CD14-positive monocyte (primary cell): ENCODE measurements around the gene FSD2. TPM values are rescaled to one million over a fixed set of nuclear protein-coding genes. Genes with fewer than 3 reads are reported as not detected.

ENCODE experiments used
- DNase-seq, 3 donors: peaks; one replicate each; pipeline ENCODE4 v3.0.0-alpha.2; 2011 to 2022
- H2AFZ ChIP-seq: 2 replicates; pipeline ENCODE4 v1.6.0; 2012; ENCODE audit warnings: mild to moderate bottlenecking, low read depth, low read length, inconsistent platforms; ENCODE audit not compliant: insufficient read depth, poor library complexity, severe bottlenecking
- H3K27ac ChIP-seq, 2 donors: 1 replicate in 1 of 2; 2 replicates in 1 of 2; pipeline ENCODE4 v1.5.1; 2012 to 2013; ENCODE audit warnings: low read length in 2 of 2, control low read depth in 1 of 2, inconsistent platforms in 1 of 2, low read depth in 1 of 2, mild to moderate bottlenecking in 1 of 2
- H3K27me3 ChIP-seq, 2 donors: one replicate each; pipeline versions ENCODE4 v1.6.0 to v1.6.1; 2011 to 2013; ENCODE audit warnings: low read length in 2 of 2; ENCODE audit not compliant: control insufficient read depth in 2 of 2, insufficient read depth in 2 of 2
- H3K36me3 ChIP-seq, 2 donors: replicated peaks in 1 of 2; 1 replicate in 1 of 2; 2 replicates in 1 of 2; pipeline versions ENCODE4 v1.5.1 to v1.6.1; 2012 to 2013; ENCODE audit warnings: low read length in 2 of 2, control low read depth in 1 of 2, inconsistent platforms in 1 of 2, mild to moderate bottlenecking in 1 of 2; ENCODE audit not compliant: insufficient read depth in 2 of 2, control insufficient read depth in 1 of 2
- H3K4me1 ChIP-seq, 2 donors: 1 replicate in 1 of 2; 2 replicates in 1 of 2; pipeline versions ENCODE4 v1.5.1 to v1.6.1; 2012 to 2013; ENCODE audit warnings: low read length in 2 of 2, control low read depth in 1 of 2, inconsistent platforms in 1 of 2, mild to moderate bottlenecking in 1 of 2, moderate library complexity in 1 of 2; ENCODE audit not compliant: insufficient read depth in 2 of 2, control insufficient read depth in 1 of 2
- H3K4me2 ChIP-seq: replicated peaks from 2 replicates; pipeline ENCODE3; 2012; ENCODE audit warnings: low read length, moderate library complexity, mild to moderate bottlenecking; ENCODE audit not compliant: poor library complexity, severe bottlenecking; ENCODE audit errors: extremely low read depth
- H3K4me3 ChIP-seq, 3 experiments: fragments of 200-600 bp in 1 of 3; sonication (generic) in 1 of 3; replicated peaks in 1 of 3; 1 replicate in 2 of 3; 2 replicates in 1 of 3; pipeline ENCODE4 v1.5.1; 2011 to 2013; ENCODE audit warnings: low read length in 3 of 3, mild to moderate bottlenecking in 3 of 3, control low read depth in 2 of 3, low read depth in 2 of 3, inconsistent platforms in 1 of 3, moderate library complexity in 1 of 3
- H3K79me2 ChIP-seq: 2 replicates; pipeline ENCODE4 v1.6.0; 2012; ENCODE audit warnings: mild to moderate bottlenecking, control low read depth, inconsistent platforms, low read length, moderate library complexity; ENCODE audit not compliant: insufficient read depth
- H3K9ac ChIP-seq: 2 replicates; pipeline ENCODE4 v1.6.0; 2017; ENCODE audit warnings: low read length, mild to moderate bottlenecking; ENCODE audit not compliant: insufficient read depth, poor library complexity, severe bottlenecking
- H3K9me3 ChIP-seq, 2 donors: replicated peaks in 1 of 2; 1 replicate in 1 of 2; 2 replicates in 1 of 2; pipeline versions ENCODE4 v1.5.1 to v1.6.1; 2012 to 2013; ENCODE audit warnings: low read length in 2 of 2, control low read depth in 1 of 2; ENCODE audit not compliant: control insufficient read depth in 1 of 2, insufficient read depth in 1 of 2
- H4K20me1 ChIP-seq: 2 replicates; pipeline ENCODE4 v1.6.0; 2012; ENCODE audit warnings: mild to moderate bottlenecking, low read length, control low read depth, moderate library complexity; ENCODE audit not compliant: insufficient read depth
- H3K27ac Mint-ChIP-seq, 7 donors: one replicate each; pipeline ENCODE4 v1.8.0; 2020; ENCODE audit warnings: mild to moderate bottlenecking in 7 of 7, mixed read lengths in 7 of 7, moderate library complexity in 6 of 7, inconsistent platforms in 2 of 7
- H3K27me3 Mint-ChIP-seq, 3 donors: one replicate each; pipeline ENCODE4 v1.8.0; 2021 to 2022; ENCODE audit warnings: low read depth in 3 of 3, mild to moderate bottlenecking in 3 of 3, mixed read lengths in 3 of 3, moderate library complexity in 3 of 3, inconsistent platforms in 1 of 3
- H3K36me3 Mint-ChIP-seq, 2 donors: one replicate each; pipeline ENCODE4 v1.8.0; 2020; ENCODE audit warnings: mixed read lengths in 2 of 2, inconsistent platforms in 1 of 2, mild to moderate bottlenecking in 1 of 2
- H3K4me1 Mint-ChIP-seq: one replicate; pipeline ENCODE4 v1.8.0; 2020; ENCODE audit warnings: mild to moderate bottlenecking, mixed read lengths
- H3K4me3 Mint-ChIP-seq, 2 donors: one replicate each; pipeline ENCODE4 v1.8.0; 2020; ENCODE audit warnings: mild to moderate bottlenecking in 2 of 2, mixed read lengths in 2 of 2, moderate library complexity in 1 of 2
- H3K9me3 Mint-ChIP-seq, 7 donors: one replicate each; pipeline ENCODE4 v1.8.0; 2020 to 2022; ENCODE audit warnings: mixed read lengths in 7 of 7, mild to moderate bottlenecking in 6 of 7, moderate library complexity in 6 of 7, inconsistent platforms in 2 of 7
- CTCF ChIP-seq: fragments of 200-600 bp; IDR thresholded peaks from one replicate; pipeline ENCODE4 v1.8.0; 2022; ENCODE audit warnings: antibody characterized with exemption, mild to moderate bottlenecking
- WGBS: methylation state at CpG from one replicate; pipeline ENCODE4 v1.1.5; 2013; ENCODE audit warnings: missing lambda C conversion rate; ENCODE audit not compliant: insufficient coverage; 5-methylcytosine and 5-hydroxymethylcytosine counted together
- intact Hi-C, 2 donors: fragments of 100-400 bp; cut with micrococcal nuclease; formaldehyde crosslinking; loops; one replicate each; pipeline versions ENCODE4 v1.15.0 to v1.15.1; 2023
- polyA plus RNA-seq, 3 donors: library from polyadenylated mRNA; depleted of rRNA in 1 of 3; unstranded in 2 of 3; stranded (reverse) in 1 of 3; fragments of 300-500 nt in 2 of 3; fragments of >200 nt in 1 of 3; fragmentation: Illumina TruSeq in 2 of 3; gene quantifications; 1 replicate in 2 of 3; 2 replicates in 1 of 3; pipeline ENCODE4 v1.2.3, GENCODE V29; 2012 to 2021

FSD2 gene
- polyA plus RNA-seq, 3 donors, result 0.09 TPM; not detected in 2

GRCh38 chr15:82804575-82804949 is 1.3 kb downstream of the FSD2 start:
- Histone ChIP-seq H3K4me1 (peaks cover 4 to 5% of the 10 kb centered on the region in 2 donors), H3K36me3 (no peaks in the 10 kb centered on the region), H4K20me1 (no peaks in the 10 kb centered on the region), H3K79me2 (no peaks in the 10 kb centered on the region), H3K4me2 (no peak overlapping the region), H3K9me3 (no peaks in the 10 kb centered on the region), H3K9ac (no peak overlapping the region), H3K4me3 (no peak overlapping the region), H2AFZ (no peak overlapping the region), H3K27ac (no peak overlapping the region), H3K27me3 (no peaks in the 10 kb centered on the region)
- H3K4me1 Mint-ChIP-seq, result peaks cover 9% of the 10 kb centered on the region
- peaks cover 2 to 7% (median 4%) of the 10 kb centered on the region in 3 donors for H3K27me3 Mint-ChIP-seq
- H3K4me3 Mint-ChIP-seq, result no peak overlapping the region
- WGBS, result 86% methylated on average over 1 of the region's 1 CpG
- intact Hi-C loops, result no loop called here
- no peak for TF ChIP-seq CTCF
- DNase-seq, result no peak
- H3K36me3 Mint-ChIP-seq, result no peaks in the 10 kb centered on the region
- H3K27ac Mint-ChIP-seq, result no peak overlapping the region
- peaks cover 0 to 3% (median 0%) of the 10 kb centered on the region in 7 donors for H3K9me3 Mint-ChIP-seq

- H2AFZ ChIP-seq, result no peak overlapping the region
- H3K4me1 Mint-ChIP-seq, result peaks cover 6% of the 10 kb centered on the region
- TF ChIP-seq CTCF, result no peak
- H3K36me3 Mint-ChIP-seq, result no peaks in the 10 kb centered on the region
- WGBS, result no CpG with 5 or more reads among the region's 2 CpGs
- H3K27me3 Mint-ChIP-seq, result peaks cover 4 to 9% (median 7%) of the 10 kb centered on the region in 3 donors
- H3K4me1 ChIP-seq, result peaks cover 2% of the 10 kb centered on the region in 2 donors
- H3K79me2 ChIP-seq, result no peaks in the 10 kb centered on the region
- DNase-seq, result no peak
- no peak overlapping the region for H3K4me2 ChIP-seq
- no peak overlapping the region for H3K4me3 Mint-ChIP-seq
- no peak overlapping the region for H3K27ac ChIP-seq
- no peaks in the 10 kb centered on the region for H3K36me3 ChIP-seq
- intact Hi-C loops, result no loop called here
- no peaks in the 10 kb centered on the region for H3K27me3 ChIP-seq
- no peaks in the 10 kb centered on the region for H3K9me3 ChIP-seq
- no peaks in the 10 kb centered on the region for H4K20me1 ChIP-seq
- no peak overlapping the region for H3K4me3 ChIP-seq
- H3K27ac Mint-ChIP-seq, result peak overlapping the region in 1 of 7 donors; percentile 2
- no peak overlapping the region for H3K9ac ChIP-seq
- H3K9me3 Mint-ChIP-seq, result peaks cover 0 to 3% (median 0%) of the 10 kb centered on the region in 7 donors
Observed at GRCh38 chr15:82803793-82804574, 1.9 kb downstream of the FSD2 start.
